Spleen (tissue), 7 donors: ENCODE measurements around the gene DLX4.

Source experiments
- POLR2A ChIP-seq, 3 donors: fragments of 450-650 bp; IDR thresholded peaks; one replicate each; pipeline ENCODE4 v1.5.1; 2017; ENCODE audit warnings: antibody characterized with exemption in 3 of 3, mild to moderate bottlenecking in 1 of 3
- POLR2AphosphoS5 ChIP-seq, 3 donors: sonication (generic); formaldehyde crosslinking; IDR thresholded peaks; one replicate each; pipeline ENCODE4 v1.5.1; 2017; ENCODE audit warnings: antibody characterized with exemption in 3 of 3
- TF ChIP-seq, protein P1 (sequence below), 11 experiments: fragments of 200-600 bp in 7 of 11; fragments of 450-650 bp in 4 of 11; sonication (generic) in 4 of 11; IDR thresholded peaks in 8 of 11; conservative IDR thresholded peaks in 3 of 11; 1 replicate in 7 of 11; 2 replicates in 4 of 11; pipeline versions ENCODE4 v1.4.0 to v1.8.0; 2016 to 2021; ENCODE audit warnings: antibody characterized with exemption in 11 of 11, inconsistent platforms in 4 of 11, mild to moderate bottlenecking in 1 of 11
- donor health status: DM: no; HTN: no; CAD: no; lungs with moderate emphysema.
- donor health status: DM: no; HTN: no; CAD: no.
- donor health status: DM: no; HTN: no; CAD: no.

DNA sequence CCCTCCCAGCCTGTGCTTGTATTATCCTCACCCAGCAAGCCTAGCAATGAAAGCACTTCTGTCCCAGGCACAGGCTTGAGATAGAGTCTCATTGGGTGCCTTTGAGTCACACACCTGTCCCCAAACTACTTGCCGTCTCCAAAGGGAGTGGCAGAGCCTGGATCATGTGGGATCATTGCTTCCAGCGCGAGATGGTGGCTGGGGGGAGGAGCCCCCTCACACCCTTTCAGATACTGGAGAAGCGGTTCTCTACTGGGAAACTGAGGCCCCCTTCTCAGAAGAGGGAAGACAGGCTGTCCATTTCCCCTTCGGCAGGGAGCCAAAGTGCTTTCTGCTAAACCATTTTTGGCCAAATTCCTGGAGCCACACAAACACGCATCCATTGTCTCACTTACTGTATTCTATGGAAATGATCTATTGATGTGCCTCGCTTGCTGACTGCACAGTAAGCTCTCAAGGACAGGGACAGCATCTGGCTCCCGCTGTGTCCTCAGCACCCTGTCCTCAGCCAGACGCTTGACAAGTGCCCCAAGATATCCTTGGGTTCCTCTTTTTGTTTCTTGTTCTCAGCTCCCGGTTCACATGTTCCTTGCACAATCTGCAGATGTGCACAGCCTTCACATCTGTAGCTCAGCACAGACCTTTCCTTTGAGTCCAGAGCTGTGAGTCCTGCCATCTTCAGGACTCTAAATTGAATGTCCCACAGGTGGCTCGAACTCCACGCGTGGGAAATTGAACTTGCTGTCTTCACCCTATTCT is 52.0 kb downstream of the DLX4 start:
- TF ChIP-seq, protein P1, sequence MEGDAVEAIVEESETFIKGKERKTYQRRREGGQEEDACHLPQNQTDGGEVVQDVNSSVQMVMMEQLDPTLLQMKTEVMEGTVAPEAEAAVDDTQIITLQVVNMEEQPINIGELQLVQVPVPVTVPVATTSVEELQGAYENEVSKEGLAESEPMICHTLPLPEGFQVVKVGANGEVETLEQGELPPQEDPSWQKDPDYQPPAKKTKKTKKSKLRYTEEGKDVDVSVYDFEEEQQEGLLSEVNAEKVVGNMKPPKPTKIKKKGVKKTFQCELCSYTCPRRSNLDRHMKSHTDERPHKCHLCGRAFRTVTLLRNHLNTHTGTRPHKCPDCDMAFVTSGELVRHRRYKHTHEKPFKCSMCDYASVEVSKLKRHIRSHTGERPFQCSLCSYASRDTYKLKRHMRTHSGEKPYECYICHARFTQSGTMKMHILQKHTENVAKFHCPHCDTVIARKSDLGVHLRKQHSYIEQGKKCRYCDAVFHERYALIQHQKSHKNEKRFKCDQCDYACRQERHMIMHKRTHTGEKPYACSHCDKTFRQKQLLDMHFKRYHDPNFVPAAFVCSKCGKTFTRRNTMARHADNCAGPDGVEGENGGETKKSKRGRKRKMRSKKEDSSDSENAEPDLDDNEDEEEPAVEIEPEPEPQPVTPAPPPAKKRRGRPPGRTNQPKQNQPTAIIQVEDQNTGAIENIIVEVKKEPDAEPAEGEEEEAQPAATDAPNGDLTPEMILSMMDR (IDR thresholded peaks at IDR 0.05 in 8 of 11, conservative IDR thresholded peaks at IDR 0.05 in 3 of 11), result no peak
- TF ChIP-seq POLR2A (IDR thresholded peaks at IDR 0.05), result no peak
- TF ChIP-seq POLR2AphosphoS5 (IDR thresholded peaks at IDR 0.05), result no peak
